Measurements from ENCODE around the gene ARHGAP31. TPM values are rescaled to one million over a fixed set of nuclear protein-coding genes. Genes with fewer than 3 reads are reported as not detected.

Gene ARHGAP31
- total RNA-seq, 1 experiment from 2014 or later, result 12.0 TPM

DNA sequence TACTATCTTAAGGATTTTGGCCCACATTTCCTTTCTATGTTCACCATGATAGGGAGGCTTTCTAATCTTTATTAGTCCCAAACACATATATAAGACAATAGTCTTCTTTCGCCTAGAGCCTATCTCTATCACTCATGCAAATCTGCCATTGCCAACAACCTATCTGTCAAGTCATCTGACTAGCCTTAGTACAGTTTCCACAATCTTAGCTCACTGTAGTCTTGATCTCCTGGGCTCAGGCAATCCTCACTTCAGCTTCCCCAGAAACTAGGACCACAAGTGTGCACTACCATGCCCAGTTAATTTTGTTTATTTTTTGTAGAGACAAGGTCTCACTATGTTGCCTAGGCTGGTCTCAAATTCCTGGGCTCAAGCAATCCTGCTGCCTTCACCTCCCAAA, 162.3 kb downstream of the ARHGAP31 start:
- no peak overlapping the region for H3K27ac ChIP-seq (ENCODE audit: low read depth, low read length, poor library complexity, severe bottlenecking)
- DNase-seq (ENCODE audit: low spot score), result no peak
- H3K4me3 ChIP-seq (ENCODE audit: low read depth, low read length, poor library complexity, severe bottlenecking), result no peak overlapping the region
- peaks cover 93% of the 10 kb centered on the region for H3K36me3 ChIP-seq (ENCODE audit: insufficient read depth, low read length, poor library complexity, severe bottlenecking)
- no TSS peak for BruUV-seq (replicated peaks)
- CTCF ChIA-PET, result no interaction called here
- no peaks in the 10 kb centered on the region for H3K27me3 ChIP-seq (replicated peaks; ENCODE audit: insufficient read depth, low read depth, low read length, poor library complexity)
- POLR2A ChIA-PET (ENCODE audit: low non-redundant PET), result no interaction called here
- no peak for TF ChIP-seq EZH2 (IDR thresholded peaks at IDR 0.05; ENCODE audit: borderline replicate concordance, low read depth, low read length, poor library complexity, severe bottlenecking)
- TF ChIP-seq, protein P1, sequence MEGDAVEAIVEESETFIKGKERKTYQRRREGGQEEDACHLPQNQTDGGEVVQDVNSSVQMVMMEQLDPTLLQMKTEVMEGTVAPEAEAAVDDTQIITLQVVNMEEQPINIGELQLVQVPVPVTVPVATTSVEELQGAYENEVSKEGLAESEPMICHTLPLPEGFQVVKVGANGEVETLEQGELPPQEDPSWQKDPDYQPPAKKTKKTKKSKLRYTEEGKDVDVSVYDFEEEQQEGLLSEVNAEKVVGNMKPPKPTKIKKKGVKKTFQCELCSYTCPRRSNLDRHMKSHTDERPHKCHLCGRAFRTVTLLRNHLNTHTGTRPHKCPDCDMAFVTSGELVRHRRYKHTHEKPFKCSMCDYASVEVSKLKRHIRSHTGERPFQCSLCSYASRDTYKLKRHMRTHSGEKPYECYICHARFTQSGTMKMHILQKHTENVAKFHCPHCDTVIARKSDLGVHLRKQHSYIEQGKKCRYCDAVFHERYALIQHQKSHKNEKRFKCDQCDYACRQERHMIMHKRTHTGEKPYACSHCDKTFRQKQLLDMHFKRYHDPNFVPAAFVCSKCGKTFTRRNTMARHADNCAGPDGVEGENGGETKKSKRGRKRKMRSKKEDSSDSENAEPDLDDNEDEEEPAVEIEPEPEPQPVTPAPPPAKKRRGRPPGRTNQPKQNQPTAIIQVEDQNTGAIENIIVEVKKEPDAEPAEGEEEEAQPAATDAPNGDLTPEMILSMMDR (conservative IDR thresholded peaks at IDR 0.05; ENCODE audit: low read depth, low read length), result no peak
- no peaks in the 10 kb centered on the region for H3K4me1 ChIP-seq (ENCODE audit: insufficient read depth, low read length, poor library complexity, severe bottlenecking)
- intact Hi-C loops (cut with micrococcal nuclease; ENCODE audit: unreplicated experiment), result no loop called here
- H3K9me3 ChIP-seq (ENCODE audit: low read depth, low read length, poor library complexity, severe bottlenecking), result no peaks in the 10 kb centered on the region

DNA sequence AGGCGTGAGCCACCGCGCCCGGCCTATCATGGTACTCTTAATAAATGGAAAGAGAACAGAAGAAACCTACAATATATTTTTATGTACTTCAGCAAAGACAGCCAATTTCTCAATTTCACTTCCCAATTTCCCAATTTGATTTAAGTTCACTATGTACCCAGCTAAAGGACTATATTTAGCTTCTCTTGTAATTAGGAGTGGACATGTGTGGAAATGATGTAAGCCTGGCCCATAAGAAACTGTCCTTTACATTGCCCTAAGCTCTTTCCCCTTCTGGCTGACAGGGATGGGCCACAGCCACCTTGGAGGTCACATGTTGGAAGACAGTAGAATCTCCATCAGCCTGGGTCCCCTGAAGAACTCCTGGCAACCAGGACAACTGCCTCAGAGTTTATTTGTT, 163.1 kb downstream of the ARHGAP31 start:
- Histone ChIP-seq H3K9me3 (ENCODE audit: low read depth, low read length, poor library complexity, severe bottlenecking) (no peaks in the 10 kb centered on the region), H3K36me3 (ENCODE audit: insufficient read depth, low read length, poor library complexity, severe bottlenecking) (peaks cover 91% of the 10 kb centered on the region), H3K4me3 (ENCODE audit: low read depth, low read length, poor library complexity, severe bottlenecking) (no peak overlapping the region), H3K4me1 (ENCODE audit: insufficient read depth, low read length, poor library complexity, severe bottlenecking) (peaks cover 5% of the 10 kb centered on the region), H3K27me3 (replicated peaks; ENCODE audit: insufficient read depth, low read depth, low read length, poor library complexity) (no peaks in the 10 kb centered on the region), H3K27ac (ENCODE audit: low read depth, low read length, poor library complexity, severe bottlenecking) (no peak overlapping the region)
- BruUV-seq (replicated peaks), result no TSS peak
- CTCF ChIA-PET, result no interaction called here
- DNase-seq (ENCODE audit: low spot score), result no peak
- POLR2A ChIA-PET (ENCODE audit: low non-redundant PET), result no interaction called here
- intact Hi-C loops (cut with micrococcal nuclease; ENCODE audit: unreplicated experiment), result no loop called here
- TF ChIP-seq, protein P1 (conservative IDR thresholded peaks at IDR 0.05; ENCODE audit: low read depth, low read length), result no peak
- TF ChIP-seq EZH2 (IDR thresholded peaks at IDR 0.05; ENCODE audit: borderline replicate concordance, low read depth, low read length, poor library complexity, severe bottlenecking), result no peak

DNA sequence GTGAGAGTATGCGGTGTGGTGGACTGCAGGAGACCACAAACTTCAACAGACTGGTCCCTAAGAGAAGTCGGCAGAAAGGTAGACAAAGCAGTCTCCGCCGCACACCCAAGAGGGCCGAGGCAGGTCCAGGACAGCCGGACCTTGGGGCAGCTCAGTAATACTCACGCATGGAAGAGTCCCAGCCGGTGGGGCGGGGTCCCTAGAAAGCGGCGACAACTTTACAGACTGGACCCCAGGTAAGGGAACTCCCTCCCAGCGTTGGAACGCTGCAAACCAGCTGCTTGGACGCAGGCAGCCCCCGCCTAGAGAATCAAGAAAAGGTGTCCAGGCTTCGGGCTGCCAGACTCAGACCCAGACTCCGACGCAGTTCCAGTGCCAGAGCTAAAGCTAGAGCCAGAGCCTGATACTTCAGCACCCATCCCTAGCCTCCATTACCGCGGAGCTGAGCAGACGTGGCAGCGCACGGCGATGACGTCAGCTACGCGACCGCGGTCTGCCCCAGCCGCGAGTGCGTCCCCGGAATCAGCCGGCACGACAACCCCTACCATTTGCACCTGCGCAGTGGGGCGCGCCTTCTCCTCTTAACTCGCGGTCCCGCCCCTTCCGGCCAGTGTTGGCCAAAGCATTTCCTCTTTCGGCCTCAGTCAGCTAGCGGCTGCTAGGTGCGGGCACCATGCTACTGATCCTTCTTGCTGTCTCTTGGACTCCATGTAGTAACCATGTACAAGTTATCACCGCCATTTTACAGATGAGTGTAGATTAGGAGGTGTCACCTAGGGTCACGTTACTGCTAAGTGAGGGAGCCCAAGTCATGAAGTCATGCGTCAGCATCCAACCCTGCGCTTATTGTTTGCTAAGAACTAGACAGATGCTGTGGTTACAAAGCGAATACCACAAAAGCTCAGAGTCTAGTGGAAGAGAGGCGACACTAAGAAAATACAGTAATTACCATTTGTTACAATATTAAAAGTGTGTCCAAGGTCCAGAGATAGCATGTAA, 169.3 kb downstream of the ARHGAP31 start, which contains the start of gene TMEM39A:
Gene TMEM39A (minus strand): TSS at position 445 of the 999 bp plus-strand sequence. CDS start 1,541 bp downstream, outside the sequence.
- TSS peak; percentile 75 for BruUV-seq (replicated peaks)
- peak within 1 kb of the TSS; percentile 79 for H3K27ac ChIP-seq (ENCODE audit: low read depth, low read length, poor library complexity, severe bottlenecking)
- CTCF ChIA-PET, result interaction anchor here (0.5 to 0.7 kb wide), 2 partner anchors 213 to 222 kb away, joined by 3 to 9 read pairs; no protein-coding TSS in a partner anchor

More for the DNA sequence above, 169.3 kb downstream of the ARHGAP31 start, which contains the start of gene TMEM39A:
- peaks cover 10% of the 10 kb centered on the region for H3K4me1 ChIP-seq (ENCODE audit: insufficient read depth, low read length, poor library complexity, severe bottlenecking)
- no peaks in the 10 kb centered on the region for H3K27me3 ChIP-seq (replicated peaks; ENCODE audit: insufficient read depth, low read depth, low read length, poor library complexity)
- DNase-seq (ENCODE audit: low spot score), result peak; percentile 99
- H3K9me3 ChIP-seq (ENCODE audit: low read depth, low read length, poor library complexity, severe bottlenecking), result no peaks in the 10 kb centered on the region
- POLR2A ChIA-PET (ENCODE audit: low non-redundant PET), result no interaction called here
- peak within 1 kb of the TSS; percentile 81 for H3K4me3 ChIP-seq (ENCODE audit: low read depth, low read length, poor library complexity, severe bottlenecking)
- TF ChIP-seq, protein P1 (conservative IDR thresholded peaks at IDR 0.05; ENCODE audit: low read depth, low read length), result no peak
- TF ChIP-seq EZH2 (IDR thresholded peaks at IDR 0.05; ENCODE audit: borderline replicate concordance, low read depth, low read length, poor library complexity, severe bottlenecking), result no peak
- intact Hi-C loops (cut with micrococcal nuclease; ENCODE audit: unreplicated experiment), result no loop called here
- H3K36me3 ChIP-seq (ENCODE audit: insufficient read depth, low read length, poor library complexity, severe bottlenecking), result peaks cover 33% of the 10 kb centered on the region
